ENCODE results near the gene MRPL44.

GRCh38 chr2:223972656-223973102 lies 15.4 kb downstream of the MRPL44 start:
- TF ChIP-seq, protein P1, sequence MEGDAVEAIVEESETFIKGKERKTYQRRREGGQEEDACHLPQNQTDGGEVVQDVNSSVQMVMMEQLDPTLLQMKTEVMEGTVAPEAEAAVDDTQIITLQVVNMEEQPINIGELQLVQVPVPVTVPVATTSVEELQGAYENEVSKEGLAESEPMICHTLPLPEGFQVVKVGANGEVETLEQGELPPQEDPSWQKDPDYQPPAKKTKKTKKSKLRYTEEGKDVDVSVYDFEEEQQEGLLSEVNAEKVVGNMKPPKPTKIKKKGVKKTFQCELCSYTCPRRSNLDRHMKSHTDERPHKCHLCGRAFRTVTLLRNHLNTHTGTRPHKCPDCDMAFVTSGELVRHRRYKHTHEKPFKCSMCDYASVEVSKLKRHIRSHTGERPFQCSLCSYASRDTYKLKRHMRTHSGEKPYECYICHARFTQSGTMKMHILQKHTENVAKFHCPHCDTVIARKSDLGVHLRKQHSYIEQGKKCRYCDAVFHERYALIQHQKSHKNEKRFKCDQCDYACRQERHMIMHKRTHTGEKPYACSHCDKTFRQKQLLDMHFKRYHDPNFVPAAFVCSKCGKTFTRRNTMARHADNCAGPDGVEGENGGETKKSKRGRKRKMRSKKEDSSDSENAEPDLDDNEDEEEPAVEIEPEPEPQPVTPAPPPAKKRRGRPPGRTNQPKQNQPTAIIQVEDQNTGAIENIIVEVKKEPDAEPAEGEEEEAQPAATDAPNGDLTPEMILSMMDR (IDR thresholded peaks at IDR 0.05), result no peak
- no peak for TF ChIP-seq EZH2 (IDR thresholded peaks at IDR 0.05)
